Parietal lobe (tissue), 1 donor: ENCODE data around the gene DUSP28. TPM values are rescaled to one million over a fixed set of nuclear protein-coding genes. Genes with fewer than 3 reads are reported as not detected.

Experiments
- total RNA-seq: library from RNA; depleted of rRNA; stranded (reverse); fragments of >200 nt; gene quantifications from one replicate; pipeline ENCODE4 v1.2.3, GENCODE V29; 2014

The DUSP28 gene, protein sequence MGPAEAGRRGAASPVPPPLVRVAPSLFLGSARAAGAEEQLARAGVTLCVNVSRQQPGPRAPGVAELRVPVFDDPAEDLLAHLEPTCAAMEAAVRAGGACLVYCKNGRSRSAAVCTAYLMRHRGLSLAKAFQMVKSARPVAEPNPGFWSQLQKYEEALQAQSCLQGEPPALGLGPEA
- total RNA-seq: 6.3 TPM

DNA sequence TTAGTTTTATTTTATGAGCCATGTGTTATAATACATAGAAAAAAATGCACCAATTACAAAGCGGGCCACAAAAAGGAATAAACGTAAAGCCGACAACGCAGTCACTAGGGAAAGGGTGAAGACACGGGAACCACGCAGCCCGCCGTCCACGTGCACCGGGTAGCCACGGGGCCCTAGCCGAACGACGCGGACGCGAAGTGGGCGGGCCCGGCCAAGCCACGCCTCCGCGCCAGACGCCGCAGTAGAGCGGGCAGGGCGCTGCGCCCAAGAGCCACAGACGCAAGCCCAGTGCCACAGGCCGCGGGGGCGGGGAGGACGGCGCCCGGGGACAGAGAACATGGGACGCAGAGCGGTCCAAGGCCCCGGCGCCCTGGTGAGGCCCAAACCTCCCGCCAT is at the start of gene DUSP28:
Gene DUSP28 (plus strand): TSS at position 274 of the 396 bp plus-strand sequence. CDS start 328 bp downstream, outside the sequence.

DNA sequence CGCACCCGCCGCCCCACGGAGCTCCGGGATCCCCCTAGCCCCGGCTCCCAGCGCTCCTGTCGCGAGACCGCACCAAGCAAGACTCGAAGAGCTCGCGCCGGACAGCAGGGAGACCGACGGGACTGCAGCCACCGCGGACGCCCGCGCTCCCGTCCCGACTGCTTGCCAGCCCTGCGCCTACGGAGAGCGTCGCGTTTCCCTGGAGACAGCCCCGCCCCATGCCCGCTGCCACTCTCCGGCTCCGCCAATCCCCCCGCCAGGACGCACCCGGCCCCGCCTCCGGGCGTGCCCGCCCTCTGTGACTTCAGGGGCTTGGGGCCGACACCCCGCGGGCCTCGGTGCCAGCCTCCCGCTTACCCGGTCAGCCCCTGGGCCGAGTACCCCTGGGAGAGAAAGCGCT is 2.3 kb upstream of the DUSP28 start, which contains the start of gene ANKMY1:
Gene ANKMY1 (minus strand): TSS at position 181 of the 400 bp plus-strand sequence. CDS start 653 bp downstream, outside the sequence.

GRCh38 chr2:240567872-240568677 is 7.9 kb downstream of the DUSP28 start, which contains the start of gene RNPEPL1:
Gene RNPEPL1, plus strand, starts transcription at chr2:240568484. Its CDS starts 103 bp downstream, at chr2:240568587.

DNA sequence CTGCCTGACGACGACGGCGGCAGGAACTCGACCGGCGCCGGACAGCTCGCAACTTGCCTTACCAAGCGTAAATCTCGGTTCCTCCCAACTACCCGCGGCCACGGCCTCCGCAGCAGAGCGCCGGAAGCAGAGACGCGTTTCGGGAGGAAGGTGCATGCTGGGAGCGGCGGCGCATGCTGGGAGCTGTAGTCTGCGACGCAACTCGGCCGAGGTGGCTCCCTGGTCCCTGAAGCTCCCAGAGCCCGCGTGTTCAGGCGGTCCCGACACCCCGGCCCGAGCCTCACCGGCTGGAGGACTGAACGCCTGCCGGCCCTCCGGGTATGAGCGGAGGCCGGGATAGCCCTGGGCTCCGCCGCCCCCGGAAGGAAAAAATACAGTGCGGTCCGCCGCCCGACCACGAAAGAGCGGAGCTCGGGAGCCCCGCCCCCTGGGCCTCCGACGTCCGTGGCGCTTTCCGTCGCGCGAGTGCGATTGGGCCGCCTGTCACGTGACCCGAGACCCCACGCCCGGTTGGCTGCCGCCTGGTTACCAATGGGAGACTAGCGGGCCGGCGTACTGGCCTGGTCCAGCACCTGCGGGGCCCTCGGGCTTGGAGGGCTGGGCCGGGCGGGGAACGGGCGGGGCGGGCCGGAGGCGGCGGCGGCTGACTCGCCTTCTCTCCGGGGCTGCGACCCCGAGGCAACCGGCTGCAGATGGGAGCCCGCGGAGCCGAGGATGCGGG is 26.2 kb downstream of the DUSP28 start, which contains the start of gene CAPN10:
Gene CAPN10 (plus strand): TSS at position 537 of the 721 bp plus-strand sequence. CDS start 178 bp downstream, at position 715.

Other genes starting within 250 kb of the DUSP28 start
- gene GPC1, start 124.7 kb upstream of the DUSP28 start, total RNA-seq: 89.2 TPM
- 27.9 TPM for gene ANKMY1, start 2.4 kb upstream of the DUSP28 start, total RNA-seq
- gene RNPEPL1, start 8.1 kb downstream of the DUSP28 start, total RNA-seq: 10.6 TPM
- 52.9 TPM for gene CAPN10, start 26.4 kb downstream of the DUSP28 start, total RNA-seq
- 2.5 TPM for gene GPR35, start 65.1 kb downstream of the DUSP28 start, total RNA-seq
- not detected for gene AQP12B, start 122.5 kb downstream of the DUSP28 start, total RNA-seq
- gene AQP12A, start 131.5 kb downstream of the DUSP28 start, total RNA-seq: not detected